KOPT-K1 (cell line): ENCODE results near the gene SCLT1.

Source experiments
- H3K27ac ChIP-seq: fragments of 200-600 bp; sonication (generic); 2 replicates; pipeline ENCODE4 v1.5.1; 2016; ENCODE audit warnings: antibody characterized with exemption, mild to moderate bottlenecking, low read depth, low read length; ENCODE audit not compliant: poor library complexity, severe bottlenecking
- H3K36me3 ChIP-seq: fragments of 200-600 bp; sonication (generic); 2 replicates; pipeline ENCODE4 v1.5.1; 2017; ENCODE audit warnings: antibody characterized with exemption, mild to moderate bottlenecking, low read length, moderate library complexity; ENCODE audit not compliant: insufficient read depth
- H3K9me3 ChIP-seq: fragments of 200-600 bp; sonication (generic); 2 replicates; pipeline ENCODE4 v1.5.1; 2017; ENCODE audit warnings: antibody characterized with exemption, low read length, mild to moderate bottlenecking; ENCODE audit not compliant: insufficient read depth, poor library complexity, severe bottlenecking

SCLT1 gene

DNA sequence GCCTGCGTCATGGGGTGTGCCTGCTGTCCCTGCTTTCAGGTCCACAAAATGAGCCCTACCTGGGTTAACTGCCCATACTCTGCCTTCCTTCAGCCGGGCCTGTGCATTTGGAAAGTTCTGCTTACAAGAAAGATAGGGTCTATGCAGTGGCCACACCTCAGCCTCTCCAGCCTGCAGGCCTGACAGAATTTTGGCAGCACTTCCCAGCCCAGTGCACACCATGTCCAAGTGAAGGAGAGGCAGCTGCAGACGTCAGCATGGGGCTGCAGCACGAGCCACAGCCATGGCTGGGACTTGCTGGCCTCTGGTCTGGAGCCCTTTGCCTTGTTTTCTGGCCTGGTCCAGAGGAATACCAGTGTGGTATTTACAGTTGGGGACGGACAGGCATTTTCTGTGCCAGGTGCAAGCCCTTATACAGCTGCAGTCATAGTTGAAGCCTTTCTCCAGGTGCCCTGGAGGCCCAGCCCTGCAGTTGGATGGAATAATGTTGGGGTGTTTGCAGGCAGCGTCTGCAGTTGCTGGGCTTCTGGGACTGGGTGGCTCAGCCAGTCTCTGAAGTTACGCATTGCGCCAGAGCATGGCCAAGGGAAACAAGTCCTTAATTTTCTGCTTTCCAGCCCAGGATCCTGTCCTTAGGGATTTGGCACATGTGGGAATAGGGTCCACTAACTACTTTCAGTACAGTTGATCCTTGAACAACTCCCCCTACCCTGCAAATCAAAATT is 257.7 kb downstream of the SCLT1 start:
- H3K9me3 ChIP-seq: no peaks in the 10 kb centered on the region
- peaks cover 95% of the 10 kb centered on the region for H3K36me3 ChIP-seq
- no peak overlapping the region for H3K27ac ChIP-seq
